HG03060 (cell line): ENCODE results near the gene POLR3B.
"Not testable (repeated sequence)": the region's sequence is repeated elsewhere in the genome, so short reads cannot be mapped to it uniquely, and the experiment has no call there.

ENCODE experiments used
- ATAC-seq: cut with Tn5 transposase; IDR thresholded peaks from one replicate; pipeline ENCODE4 v1.9.1; 2021; ENCODE audit warnings: low read depth, moderate number of reproducible peaks; ENCODE audit not compliant: unreplicated experiment

The POLR3B gene

DNA sequence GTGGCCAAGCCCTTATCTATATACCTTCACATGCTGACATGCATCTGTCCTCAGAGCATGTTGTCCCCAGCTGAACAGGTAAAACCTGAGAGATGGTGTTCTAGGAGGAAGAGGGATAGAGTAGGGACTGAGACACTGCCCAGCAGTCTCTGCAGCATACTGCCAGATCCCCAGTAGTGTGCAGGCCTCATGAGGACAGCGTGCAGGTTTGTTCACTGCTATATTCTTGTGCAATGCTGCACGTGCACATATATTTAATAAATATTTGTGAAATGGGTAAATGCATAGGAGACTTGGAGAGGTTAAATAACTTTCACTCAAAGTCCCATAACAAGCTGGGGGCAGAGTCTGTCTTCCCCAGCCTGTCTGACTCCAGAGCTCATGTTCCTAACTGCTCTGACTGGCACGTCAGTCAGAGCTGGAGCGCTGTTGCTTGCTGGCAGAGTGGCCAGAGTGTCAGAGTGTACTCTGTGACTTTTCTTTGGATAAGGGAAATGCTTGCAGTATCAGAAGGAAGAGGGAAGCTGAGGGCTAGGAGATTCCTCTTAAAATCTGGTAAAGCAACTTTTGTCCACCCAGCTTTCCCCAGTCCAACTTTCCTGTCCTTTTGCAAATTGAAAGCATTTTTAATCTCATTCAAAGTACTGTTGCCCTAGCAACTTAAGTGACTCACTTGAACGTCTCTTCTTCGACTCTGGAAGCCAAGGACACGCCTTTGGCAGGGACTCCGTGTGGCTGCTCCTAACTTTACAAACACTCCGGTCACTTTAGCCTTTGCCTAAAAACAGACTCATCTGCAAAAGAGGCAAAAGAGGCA is 14.9 kb upstream of the POLR3B start:
- no peak for ATAC-seq

GRCh38 chr12:106343214-106343528 is 14.4 kb upstream of the POLR3B start:
- no peak for ATAC-seq

GRCh38 chr12:106344131-106344530 is 13.4 kb upstream of the POLR3B start:
- no peak for ATAC-seq

- ATAC-seq = no peak
Observed at GRCh38 chr12:106345746-106346145, 11.8 kb upstream of the POLR3B start.

DNA sequence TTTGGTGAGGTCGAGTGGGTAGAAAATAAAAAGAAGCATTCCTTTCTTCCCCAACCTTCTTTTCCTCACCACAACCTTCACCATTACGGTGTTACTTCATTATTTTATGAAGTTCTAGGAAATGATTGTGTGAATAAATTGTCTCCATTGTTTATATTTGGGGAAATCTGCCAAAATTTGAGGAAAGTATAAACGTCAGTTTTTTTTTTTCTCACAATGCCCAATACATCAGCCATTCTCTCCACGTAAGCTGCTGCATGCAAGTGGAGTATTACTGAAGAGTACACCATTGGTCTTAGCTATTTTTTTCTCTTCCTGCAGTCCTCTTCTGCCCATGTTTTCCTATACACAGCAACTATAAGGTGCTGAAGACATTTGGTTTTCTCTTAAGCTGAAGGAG is 9.1 kb upstream of the POLR3B start:
- ATAC-seq = no peak

- ATAC-seq = no peak
Observed at GRCh38 chr12:106353175-106353574, 4.4 kb upstream of the POLR3B start.

DNA sequence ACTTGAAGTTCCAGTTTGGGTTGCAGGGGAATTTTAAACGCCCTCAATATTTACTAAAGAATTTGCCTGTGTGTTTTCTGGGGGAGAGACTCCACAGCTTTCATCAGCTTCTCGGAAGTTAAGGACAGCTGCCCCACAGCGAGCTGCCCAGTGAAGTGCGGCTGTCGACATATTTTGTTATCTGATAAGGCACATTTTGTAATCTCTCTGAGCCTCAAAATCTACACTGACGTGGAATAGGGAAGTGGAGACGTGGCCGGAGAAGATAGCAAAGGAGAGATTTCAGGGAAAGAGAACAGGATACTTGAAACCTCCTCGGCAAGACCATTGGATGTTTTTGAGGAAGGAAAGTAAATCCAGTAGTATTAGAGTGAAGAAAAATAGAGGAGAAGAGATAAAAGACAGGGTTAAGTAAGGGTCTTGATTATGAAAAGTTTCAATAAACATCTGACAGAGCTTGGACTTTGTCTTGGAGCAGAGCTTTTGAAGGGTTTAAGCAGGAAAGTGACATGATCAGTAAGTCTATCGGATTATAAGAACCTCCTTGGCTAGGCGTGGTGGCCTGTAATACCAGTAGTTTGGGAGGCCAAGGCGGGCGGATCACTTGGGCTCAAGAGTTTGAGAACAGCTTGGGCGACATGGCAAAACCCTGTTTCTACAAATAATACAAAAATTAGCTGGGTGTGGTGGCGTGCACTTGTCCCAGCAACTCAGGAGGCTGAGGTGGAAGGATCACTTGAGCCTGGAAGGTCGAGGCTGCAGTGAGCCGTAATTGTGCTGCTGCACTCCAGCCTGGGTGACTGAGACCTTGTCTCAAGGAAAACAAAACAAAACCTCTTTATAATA is 1.1 kb downstream of the POLR3B start:
- ATAC-seq = no peak

GRCh38 chr12:106359646-106360399 is 2.3 kb downstream of the POLR3B start:
- no peak for ATAC-seq

- no peak for ATAC-seq
Observed at GRCh38 chr12:106360400-106360994, 2.9 kb downstream of the POLR3B start.

DNA sequence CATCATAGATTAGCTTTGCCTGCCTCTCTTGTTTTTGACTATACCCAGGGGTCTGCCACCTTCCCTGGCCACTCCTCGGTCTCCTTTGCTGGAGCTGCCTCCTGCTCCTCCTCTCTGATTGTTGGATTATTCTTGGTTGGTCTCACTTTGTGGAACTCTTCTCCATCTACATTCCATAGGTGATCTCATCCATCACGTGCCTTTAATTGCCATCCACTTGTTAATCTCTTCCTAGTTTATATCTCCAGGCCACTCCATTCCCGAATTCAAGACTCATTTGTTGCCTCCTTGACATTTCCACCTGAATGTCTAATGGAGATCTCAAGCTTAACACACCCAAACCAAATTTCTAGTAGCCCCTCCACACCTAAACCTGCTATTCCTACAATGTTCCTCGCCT is 5.4 kb downstream of the POLR3B start:
- no peak for ATAC-seq

- ATAC-seq = no peak
Observed at GRCh38 chr12:106364261-106364660, 6.7 kb downstream of the POLR3B start.

DNA sequence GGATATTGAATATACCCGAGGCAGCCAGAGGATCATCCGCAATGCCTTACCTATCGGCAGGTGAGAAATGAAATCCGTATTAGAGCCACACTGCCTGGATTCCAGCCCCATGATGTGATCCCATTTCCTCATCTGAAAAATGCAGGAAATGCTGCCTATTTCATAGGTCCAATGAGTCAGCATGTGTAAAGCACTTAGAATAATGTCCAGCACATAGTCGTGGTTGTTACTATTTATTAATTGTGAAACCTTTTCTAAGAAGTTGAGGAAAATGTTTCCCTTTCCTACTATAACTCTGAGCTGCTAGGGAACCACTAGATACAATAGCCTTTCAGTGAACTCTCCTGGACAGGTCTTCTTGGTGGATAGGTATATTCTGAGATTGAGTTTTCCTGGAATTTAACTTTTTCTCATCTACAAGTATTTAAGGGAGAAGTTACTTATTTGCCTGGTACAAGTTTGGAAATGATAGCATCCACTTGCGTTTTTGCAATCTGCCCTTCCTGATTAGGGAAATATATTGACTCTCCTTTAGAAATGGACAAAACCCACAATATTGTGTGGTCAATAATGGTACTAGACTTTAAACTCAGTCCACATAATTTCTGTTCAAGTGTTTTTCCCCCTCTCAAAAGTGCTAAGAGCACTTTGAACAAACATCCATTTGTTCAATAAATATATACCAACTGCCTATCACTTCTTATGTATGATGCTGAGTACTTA is 12.2 kb downstream of the POLR3B start:
- no peak for ATAC-seq

- no peak for ATAC-seq
Observed at GRCh38 chr12:106378788-106379187, 21.2 kb downstream of the POLR3B start.

GRCh38 chr12:106380954-106381353 is 23.4 kb downstream of the POLR3B start:
- ATAC-seq = no peak

DNA sequence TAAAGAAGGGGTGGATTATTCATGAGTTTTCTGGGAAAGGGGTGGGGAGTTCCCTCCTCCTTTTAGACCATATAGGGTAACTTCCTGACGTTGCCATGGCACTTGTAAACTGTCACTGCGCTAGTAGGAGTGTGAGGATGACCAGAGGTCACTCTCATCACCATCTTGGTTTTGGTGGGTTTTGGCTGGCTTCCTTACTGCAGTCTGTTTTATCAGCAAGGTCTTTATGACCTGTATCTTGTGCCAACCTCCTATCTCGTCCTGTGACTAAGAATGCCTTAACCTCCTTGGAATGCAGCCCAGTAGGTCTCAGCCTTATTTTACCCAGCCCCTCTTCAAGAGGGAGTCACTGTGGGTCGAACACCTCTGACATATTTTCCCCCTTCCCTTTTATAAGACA is 24.3 kb downstream of the POLR3B start:
- not testable (repeated sequence) for ATAC-seq

- ATAC-seq = no peak
Observed at GRCh38 chr12:106386813-106387535, 29.4 kb downstream of the POLR3B start.

- ATAC-seq = no peak
Observed at GRCh38 chr12:106387848-106388377, 30.4 kb downstream of the POLR3B start.

DNA sequence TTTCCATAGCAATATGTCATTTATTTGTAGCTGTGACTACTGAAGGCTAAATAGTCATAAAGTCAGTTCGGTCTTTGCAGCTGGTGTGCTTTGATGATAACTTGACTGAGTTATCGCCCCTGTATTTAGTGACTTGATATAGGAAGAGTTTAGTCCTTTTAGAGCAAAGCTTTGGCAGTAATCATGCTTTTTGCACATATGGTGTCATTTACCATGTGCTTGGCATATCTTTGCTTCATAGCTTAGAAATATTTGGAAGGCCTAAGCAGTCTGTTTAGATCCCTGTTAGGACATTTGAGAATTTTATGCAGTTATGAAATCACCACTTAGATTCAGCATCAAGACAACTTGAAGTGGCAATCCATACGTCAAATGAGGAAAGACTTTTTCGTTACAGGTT is 31.6 kb downstream of the POLR3B start:
- ATAC-seq = no peak

- no peak for ATAC-seq
Observed at GRCh38 chr12:106392759-106393158, 35.2 kb downstream of the POLR3B start.
